ENCODE results near the gene CYP2J2.

Gene CYP2J2

GRCh38 chr1:59967141-59967697 is 40.6 kb upstream of the CYP2J2 start:
- no peak for DNase-seq (ENCODE audit: low spot score)
- TF ChIP-seq CTCF (IDR thresholded peaks at IDR 0.05; ENCODE audit: extremely low read depth, missing control alignments) = no peak

GRCh38 chr1:59952065-59952464 is 25.5 kb upstream of the CYP2J2 start:
- DNase-seq (ENCODE audit: low spot score) = no peak
- no peak for TF ChIP-seq CTCF (IDR thresholded peaks at IDR 0.05; ENCODE audit: extremely low read depth, missing control alignments)

- TF ChIP-seq CTCF (IDR thresholded peaks at IDR 0.05; ENCODE audit: extremely low read depth, missing control alignments) = no peak
- no peak for DNase-seq (ENCODE audit: low spot score)
Observed at GRCh38 chr1:59949648-59950047, 23.1 kb upstream of the CYP2J2 start.

GRCh38 chr1:59948990-59949389 is 22.4 kb upstream of the CYP2J2 start:
- no peak for DNase-seq (ENCODE audit: low spot score)
- no peak for TF ChIP-seq CTCF (IDR thresholded peaks at IDR 0.05; ENCODE audit: extremely low read depth, missing control alignments)

- DNase-seq (ENCODE audit: low spot score) = peak; percentile 75
- TF ChIP-seq CTCF (IDR thresholded peaks at IDR 0.05; ENCODE audit: extremely low read depth, missing control alignments) = peak; percentile 69
Observed at GRCh38 chr1:59947047-59947938, 20.7 kb upstream of the CYP2J2 start.

GRCh38 chr1:59945790-59946189 is 19.2 kb upstream of the CYP2J2 start:
- no peak for DNase-seq (ENCODE audit: low spot score)
- TF ChIP-seq CTCF (IDR thresholded peaks at IDR 0.05; ENCODE audit: extremely low read depth, missing control alignments) = no peak

- TF ChIP-seq CTCF (IDR thresholded peaks at IDR 0.05; ENCODE audit: extremely low read depth, missing control alignments) = no peak
- no peak for DNase-seq (ENCODE audit: low spot score)
Observed at GRCh38 chr1:59939393-59939792, 12.8 kb upstream of the CYP2J2 start.

Measured in GM20000 (cell line).